Measurements from ENCODE around the gene SGMS1. TPM values are rescaled to one million over a fixed set of nuclear protein-coding genes. Genes with fewer than 3 reads are reported as not detected.

SGMS1 gene
- total RNA-seq, 1 donor: 61.2 TPM

- TF ChIP-seq, protein P1, sequence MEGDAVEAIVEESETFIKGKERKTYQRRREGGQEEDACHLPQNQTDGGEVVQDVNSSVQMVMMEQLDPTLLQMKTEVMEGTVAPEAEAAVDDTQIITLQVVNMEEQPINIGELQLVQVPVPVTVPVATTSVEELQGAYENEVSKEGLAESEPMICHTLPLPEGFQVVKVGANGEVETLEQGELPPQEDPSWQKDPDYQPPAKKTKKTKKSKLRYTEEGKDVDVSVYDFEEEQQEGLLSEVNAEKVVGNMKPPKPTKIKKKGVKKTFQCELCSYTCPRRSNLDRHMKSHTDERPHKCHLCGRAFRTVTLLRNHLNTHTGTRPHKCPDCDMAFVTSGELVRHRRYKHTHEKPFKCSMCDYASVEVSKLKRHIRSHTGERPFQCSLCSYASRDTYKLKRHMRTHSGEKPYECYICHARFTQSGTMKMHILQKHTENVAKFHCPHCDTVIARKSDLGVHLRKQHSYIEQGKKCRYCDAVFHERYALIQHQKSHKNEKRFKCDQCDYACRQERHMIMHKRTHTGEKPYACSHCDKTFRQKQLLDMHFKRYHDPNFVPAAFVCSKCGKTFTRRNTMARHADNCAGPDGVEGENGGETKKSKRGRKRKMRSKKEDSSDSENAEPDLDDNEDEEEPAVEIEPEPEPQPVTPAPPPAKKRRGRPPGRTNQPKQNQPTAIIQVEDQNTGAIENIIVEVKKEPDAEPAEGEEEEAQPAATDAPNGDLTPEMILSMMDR (IDR thresholded peaks at IDR 0.05; ENCODE audit: insufficient read depth, low read length): no peak
- H3K4me3 ChIP-seq (ENCODE audit: low read depth, low read length): peak overlapping the region; percentile 74
- no peak for DNase-seq (ENCODE audit: low read depth)
Measured at GRCh38 chr10:50417486-50417885, 206.3 kb downstream of the SGMS1 start.

GRCh38 chr10:50416881-50417280 lies 206.9 kb downstream of the SGMS1 start:
- TF ChIP-seq, protein P1 (IDR thresholded peaks at IDR 0.05; ENCODE audit: insufficient read depth, low read length): no peak
- DNase-seq (ENCODE audit: low read depth): no peak
- peak overlapping the region; percentile 54 for H3K4me3 ChIP-seq (ENCODE audit: low read depth, low read length)

- H3K4me3 ChIP-seq (ENCODE audit: low read depth, low read length): peak overlapping the region; percentile 44
- TF ChIP-seq, protein P1 (IDR thresholded peaks at IDR 0.05; ENCODE audit: insufficient read depth, low read length): no peak
- peak; percentile 32 for DNase-seq (ENCODE audit: low read depth)
Measured at GRCh38 chr10:50416181-50416824, 207.5 kb downstream of the SGMS1 start.

DNA sequence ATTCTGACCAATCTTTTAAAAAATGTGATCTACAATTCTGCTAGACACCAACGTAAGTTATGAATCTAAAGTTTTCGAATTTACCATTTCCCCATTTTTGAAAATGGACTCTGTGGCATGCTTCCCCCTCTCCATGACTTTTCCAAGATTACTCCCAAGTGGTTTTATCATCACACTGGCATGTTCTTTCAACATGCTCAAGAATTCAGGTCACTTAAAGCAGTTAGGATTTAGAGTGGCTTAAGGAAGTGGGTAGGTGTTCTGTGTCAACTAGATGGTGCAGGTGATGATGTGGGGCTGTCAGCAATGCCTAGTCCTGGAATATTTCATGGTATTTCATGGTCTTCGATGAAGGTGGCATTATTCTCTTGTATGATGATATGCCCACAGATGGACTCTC lies 208.5 kb downstream of the SGMS1 start:
- H3K4me3 ChIP-seq (ENCODE audit: low read depth, low read length): no peak overlapping the region
- no peak for DNase-seq (ENCODE audit: low read depth)
- TF ChIP-seq, protein P1 (IDR thresholded peaks at IDR 0.05; ENCODE audit: insufficient read depth, low read length): no peak

GRCh38 chr10:50410066-50410811 lies 213.5 kb downstream of the SGMS1 start:
- TF ChIP-seq, protein P1 (IDR thresholded peaks at IDR 0.05; ENCODE audit: insufficient read depth, low read length): no peak
- no peak overlapping the region for H3K4me3 ChIP-seq (ENCODE audit: low read depth, low read length)
- DNase-seq (ENCODE audit: low read depth): no peak

DNA sequence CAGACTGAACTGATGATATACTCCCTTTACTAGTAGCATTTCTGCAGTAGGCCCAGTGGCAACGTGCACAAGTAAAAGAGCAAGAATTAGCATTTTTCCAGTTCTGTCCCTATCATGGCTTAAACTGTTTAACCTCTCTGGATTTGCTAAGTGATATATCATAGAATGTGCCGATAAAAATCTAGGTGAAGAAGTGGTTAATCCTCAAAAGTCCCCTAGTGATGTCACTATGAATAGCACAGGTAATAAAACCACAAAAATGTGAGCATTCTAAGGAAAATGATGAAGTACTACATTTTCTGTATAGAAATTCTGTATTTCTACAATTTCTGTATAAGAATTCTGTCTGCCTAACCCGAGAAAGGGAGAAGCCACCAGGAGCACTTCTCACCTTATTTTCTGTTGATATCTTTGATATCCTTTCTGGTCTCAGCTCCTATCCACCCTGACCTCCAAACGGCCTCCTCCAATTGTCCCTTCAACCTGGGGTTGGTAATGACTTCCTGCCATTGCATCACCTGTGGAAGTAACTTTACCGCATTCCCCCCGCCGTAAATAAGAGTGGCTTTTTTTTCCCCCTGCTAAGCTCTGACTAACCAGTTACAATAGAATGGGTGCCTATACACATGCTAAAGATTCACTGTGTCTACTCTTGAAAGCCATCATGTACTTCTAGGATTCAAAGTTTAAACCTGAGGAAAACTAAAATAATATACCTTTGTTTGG lies 216.5 kb downstream of the SGMS1 start:
- TF ChIP-seq, protein P1 (IDR thresholded peaks at IDR 0.05; ENCODE audit: insufficient read depth, low read length): no peak
- DNase-seq (ENCODE audit: low read depth): no peak

More for the DNA sequence above, 216.5 kb downstream of the SGMS1 start:
- no peak overlapping the region for H3K4me3 ChIP-seq (ENCODE audit: low read depth, low read length)

Measured in fibroblast of the aortic adventitia (primary cell).